Ureter (tissue), 1 donor: ENCODE data around the gene RAB8B. TPM values are rescaled to one million over a fixed set of nuclear protein-coding genes. Genes with fewer than 3 reads are reported as not detected.

Experiments used
- DNase-seq: peaks from one replicate; pipeline ENCODE4 v3.0.0-alpha.2; 2020; ENCODE audit warnings: low spot score
- total RNA-seq: library from RNA; stranded (reverse); gene quantifications from one replicate; pipeline ENCODE4 v1.2.4, GENCODE V29; 2023
- donor health status: DM: yes; HTN: yes; CAD: no.

The RAB8B gene
- total RNA-seq = 54.1 TPM

GRCh38 chr15:63188926-63189871, at the start of gene RAB8B:
TSS of gene RAB8B (plus strand) at chr15:63189606. CDS start at chr15:63189625, 19 bp downstream.
- DNase-seq = peak; percentile 98

GRCh38 chr15:63140936-63141335, 48.5 kb upstream of the RAB8B start:
- no peak for DNase-seq

GRCh38 chr15:63145426-63145825, 44.0 kb upstream of the RAB8B start:
- DNase-seq = no peak

- no peak for DNase-seq
These were observed 42.7 kb upstream of the RAB8B start for GRCh38 chr15:63146684-63147083.

GRCh38 chr15:63151665-63152064, 37.7 kb upstream of the RAB8B start:
- no peak for DNase-seq

GRCh38 chr15:63155486-63155885, 33.9 kb upstream of the RAB8B start:
- DNase-seq = no peak

- no peak for DNase-seq
These were observed 33.2 kb upstream of the RAB8B start for GRCh38 chr15:63156086-63156710.

- DNase-seq = no peak
These were observed 32.7 kb upstream of the RAB8B start for GRCh38 chr15:63156755-63157117.

- DNase-seq = peak; percentile 94
These were observed 32.1 kb upstream of the RAB8B start, which contains the start of gene RPS27L for GRCh38 chr15:63157118-63157843. TSS of gene RPS27L (minus strand) at chr15:63157477. CDS start at chr15:63157405, 72 bp downstream.

GRCh38 chr15:63157891-63158431, 31.4 kb upstream of the RAB8B start:
- peak; percentile 58 for DNase-seq

- no peak for DNase-seq
These were observed 28.8 kb upstream of the RAB8B start for GRCh38 chr15:63160638-63161037.

- no peak for DNase-seq
These were observed 26.2 kb upstream of the RAB8B start for GRCh38 chr15:63163217-63163616.

GRCh38 chr15:63165166-63165859, 24.1 kb upstream of the RAB8B start:
- DNase-seq = no peak

- DNase-seq = no peak
These were observed 23.2 kb upstream of the RAB8B start for GRCh38 chr15:63166219-63166618.

GRCh38 chr15:63169788-63170187, 19.6 kb upstream of the RAB8B start:
- DNase-seq = no peak

GRCh38 chr15:63172376-63172775, 17.0 kb upstream of the RAB8B start:
- no peak for DNase-seq

- DNase-seq = no peak
These were observed 16.5 kb upstream of the RAB8B start for GRCh38 chr15:63172851-63173451.

GRCh38 chr15:63176302-63176701, 13.1 kb upstream of the RAB8B start:
- no peak for DNase-seq

GRCh38 chr15:63178034-63178433, 11.4 kb upstream of the RAB8B start:
- DNase-seq = no peak

- DNase-seq = no peak
These were observed 8.7 kb upstream of the RAB8B start for GRCh38 chr15:63180746-63181145.

- no peak for DNase-seq
These were observed 7.8 kb upstream of the RAB8B start for GRCh38 chr15:63181648-63182047.
